Mesenchymal stem cell (in vitro differentiated cells and primary cell): ENCODE results near the gene NSG2.

Experiments
- DNase-seq: peaks from one replicate; pipeline ENCODE4 v3.0.0-alpha.2; 2013
- H2AFZ ChIP-seq: one replicate; pipeline ENCODE4 v1.6.1; 2013; ENCODE audit warnings: low read depth, mild to moderate bottlenecking, control low read depth, inconsistent platforms, low read length, moderate library complexity
- H2AK5ac ChIP-seq: 2 replicates; pipeline ENCODE4 v1.6.1; 2013; ENCODE audit warnings: low read length, moderate library complexity, mild to moderate bottlenecking, inconsistent platforms; ENCODE audit not compliant: severe bottlenecking
- H2BK120ac ChIP-seq: one replicate; pipeline ENCODE4 v1.6.1; 2013; ENCODE audit warnings: low read depth, mild to moderate bottlenecking, inconsistent platforms, low read length, moderate library complexity
- H2BK12ac ChIP-seq, 2 experiments: one replicate each; pipeline ENCODE4 v1.6.1; 2013; ENCODE audit warnings: inconsistent platforms in 2 of 2, low read length in 2 of 2, mild to moderate bottlenecking in 2 of 2, moderate library complexity in 2 of 2, control low read depth in 1 of 2
- H2BK15ac ChIP-seq: one replicate; pipeline ENCODE4 v1.6.1; 2013; ENCODE audit warnings: mild to moderate bottlenecking, low read depth, inconsistent platforms; ENCODE audit not compliant: poor library complexity, severe bottlenecking
- H2BK5ac ChIP-seq: 2 replicates; pipeline ENCODE4 v1.6.1; 2013; ENCODE audit warnings: low read depth, mild to moderate bottlenecking, low read length, control low read depth, inconsistent platforms; ENCODE audit not compliant: poor library complexity, severe bottlenecking
- H3K14ac ChIP-seq, 2 experiments: one replicate each; pipeline ENCODE4 v1.6.1; 2013; ENCODE audit warnings: inconsistent platforms in 2 of 2, low read length in 2 of 2, control low read depth in 1 of 2, mild to moderate bottlenecking in 1 of 2, moderate library complexity in 1 of 2
- H3K18ac ChIP-seq, 2 experiments: one replicate each; pipeline ENCODE4 v1.6.1; 2013; ENCODE audit warnings: inconsistent platforms in 2 of 2, low read length in 2 of 2, control low read depth in 1 of 2, low read depth in 1 of 2, mild to moderate bottlenecking in 1 of 2
- H3K23ac ChIP-seq, 2 experiments: one replicate each; pipeline ENCODE4 v1.6.1; 2013; ENCODE audit warnings: inconsistent platforms in 2 of 2, low read length in 2 of 2, mild to moderate bottlenecking in 2 of 2, moderate library complexity in 2 of 2, control low read depth in 1 of 2
- H3K27ac ChIP-seq: 2 replicates; pipeline ENCODE4 v1.5.1; 2013; ENCODE audit warnings: mild to moderate bottlenecking, moderate library complexity, low read length, control low read depth, inconsistent platforms; ENCODE audit not compliant: poor library complexity, severe bottlenecking
- H3K27me3 ChIP-seq, 2 experiments: 2 replicates each; pipeline versions ENCODE4 v1.6.1 to v1.7.0; 2013; ENCODE audit warnings: low read length in 2 of 2, mild to moderate bottlenecking in 2 of 2, moderate library complexity in 2 of 2, control low read depth in 1 of 2, inconsistent platforms in 1 of 2; ENCODE audit not compliant: control insufficient read depth in 1 of 2, insufficient read depth in 1 of 2
- H3K36me3 ChIP-seq, 2 experiments: 2 replicates each; pipeline versions ENCODE4 v1.6.1 to v1.7.0; 2013; ENCODE audit warnings: low read length in 2 of 2, control low read depth in 1 of 2, inconsistent platforms in 1 of 2, low read depth in 1 of 2, mild to moderate bottlenecking in 1 of 2; ENCODE audit not compliant: insufficient read depth in 2 of 2, control insufficient read depth in 1 of 2
- H3K4ac ChIP-seq, 2 experiments: one replicate each; pipeline ENCODE4 v1.6.1; 2013; ENCODE audit warnings: inconsistent platforms in 2 of 2, low read length in 2 of 2, mild to moderate bottlenecking in 2 of 2, moderate library complexity in 2 of 2, control low read depth in 1 of 2, low read depth in 1 of 2
- H3K4me1 ChIP-seq: 2 replicates; pipeline ENCODE4 v1.6.1; 2013; ENCODE audit warnings: low read depth, low read length, control low read depth; ENCODE audit not compliant: control insufficient read depth, insufficient read depth
- H3K4me2 ChIP-seq: 2 replicates; pipeline ENCODE4 v1.6.1; 2013; ENCODE audit warnings: low read length, mild to moderate bottlenecking, inconsistent platforms; ENCODE audit not compliant: poor library complexity, severe bottlenecking
- H3K4me3 ChIP-seq, 2 experiments: 2 replicates each; pipeline versions ENCODE4 v1.5.1 to v1.7.0; 2013; ENCODE audit warnings: low read length in 2 of 2, mild to moderate bottlenecking in 2 of 2, control low read depth in 1 of 2, low read depth in 1 of 2; ENCODE audit not compliant: insufficient read depth in 1 of 2
- H3K79me1 ChIP-seq: replicated peaks from 2 replicates; pipeline ENCODE4 v1.6.1; 2013; ENCODE audit warnings: mild to moderate bottlenecking, control low read depth, low read length, inconsistent platforms; ENCODE audit not compliant: poor library complexity, severe bottlenecking
- H3K9ac ChIP-seq: 2 replicates; pipeline ENCODE4 v1.7.0; 2013; ENCODE audit warnings: mild to moderate bottlenecking, low read length, moderate library complexity
- H3K9me3 ChIP-seq: 2 replicates; pipeline ENCODE4 v1.7.0; 2013; ENCODE audit warnings: mild to moderate bottlenecking, low read length; ENCODE audit not compliant: control insufficient read depth
- H4K8ac ChIP-seq: one replicate; pipeline ENCODE4 v1.6.1; 2013; ENCODE audit warnings: inconsistent platforms, mild to moderate bottlenecking, low read length, moderate library complexity
- H4K91ac ChIP-seq: one replicate; pipeline ENCODE4 v1.6.1; 2013; ENCODE audit warnings: mild to moderate bottlenecking, low read length, inconsistent platforms
- WGBS: methylation state at CpG from one replicate; pipeline ENCODE4 v1.1.7; 2013; ENCODE audit warnings: mixed read lengths; 5-methylcytosine and 5-hydroxymethylcytosine counted together

Gene NSG2

GRCh38 chr5:174003795-174004194, 41.7 kb upstream of the NSG2 start:
- Histone ChIP-seq H2BK5ac (no peak overlapping the region), H3K4me3 (no peak overlapping the region), H4K91ac (no peak overlapping the region), H3K36me3 (no peaks in the 10 kb centered on the region), H2AK5ac (no peak overlapping the region), H3K79me1 (no peaks in the 10 kb centered on the region), H3K14ac (no peak overlapping the region), H3K27ac (no peak overlapping the region), H3K4me1 (no peaks in the 10 kb centered on the region), H2BK12ac (no peak overlapping the region), H3K4ac (no peak overlapping the region), H3K23ac (no peak overlapping the region), H3K4me2 (no peak overlapping the region), H3K18ac (no peak overlapping the region), H2AFZ (no peak overlapping the region), H3K27me3 (peaks cover 10 to 16% of the 10 kb centered on the region in 2 experiments), H3K9ac (no peak overlapping the region), H4K8ac (no peak overlapping the region), H2BK120ac (no peak overlapping the region), H3K9me3 (no peaks in the 10 kb centered on the region), H2BK15ac (no peak overlapping the region)
- DNase-seq = no peak

- H2BK5ac ChIP-seq = no peak overlapping the region
- no peak overlapping the region for H3K4me3 ChIP-seq
- peaks cover 3 to 9% of the 10 kb centered on the region in 2 experiments for H3K27me3 ChIP-seq
- no peak overlapping the region for H3K14ac ChIP-seq
- no peak overlapping the region for H2BK15ac ChIP-seq
- H3K4ac ChIP-seq = no peak overlapping the region
- DNase-seq = no peak
- no peaks in the 10 kb centered on the region for H3K79me1 ChIP-seq
- H3K27ac ChIP-seq = no peak overlapping the region
- no peak overlapping the region for H3K4me2 ChIP-seq
- H2AK5ac ChIP-seq = no peak overlapping the region
- H2AFZ ChIP-seq = no peak overlapping the region
- H3K36me3 ChIP-seq = no peaks in the 10 kb centered on the region
- H3K23ac ChIP-seq = no peak overlapping the region
- no peaks in the 10 kb centered on the region for H3K4me1 ChIP-seq
- H2BK120ac ChIP-seq = no peak overlapping the region
- H3K9me3 ChIP-seq = no peaks in the 10 kb centered on the region
- no peak overlapping the region for H3K18ac ChIP-seq
- H2BK12ac ChIP-seq = no peak overlapping the region
- H3K9ac ChIP-seq = no peak overlapping the region
- no peak overlapping the region for H4K91ac ChIP-seq
- 83% methylated on average over 4 of the region's 5 CpGs for WGBS
- no peak overlapping the region for H4K8ac ChIP-seq
Observed at GRCh38 chr5:174008922-174009321, 36.6 kb upstream of the NSG2 start.

GRCh38 chr5:174010365-174010764, 35.1 kb upstream of the NSG2 start:
- Histone ChIP-seq H2AFZ (no peak overlapping the region), H2AK5ac (no peak overlapping the region), H3K14ac (no peak overlapping the region), H3K9me3 (no peaks in the 10 kb centered on the region), H2BK120ac (no peak overlapping the region), H2BK12ac (no peak overlapping the region), H3K79me1 (no peaks in the 10 kb centered on the region), H3K4me1 (no peaks in the 10 kb centered on the region), H3K23ac (no peak overlapping the region), H3K27me3 (peaks cover 3 to 9% of the 10 kb centered on the region in 2 experiments), H3K4me3 (no peak overlapping the region), H2BK15ac (no peak overlapping the region), H3K4ac (no peak overlapping the region), H3K4me2 (no peak overlapping the region), H2BK5ac (no peak overlapping the region), H4K91ac (no peak overlapping the region), H3K27ac (no peak overlapping the region), H3K18ac (no peak overlapping the region), H3K9ac (no peak overlapping the region), H3K36me3 (no peaks in the 10 kb centered on the region), H4K8ac (no peak overlapping the region)
- WGBS = 94% methylated on average over 1 of the region's 1 CpG
- no peak for DNase-seq

GRCh38 chr5:174011441-174011840, 34.1 kb upstream of the NSG2 start:
- Histone ChIP-seq H3K27ac (no peak overlapping the region), H3K4ac (no peak overlapping the region), H3K27me3 (peaks cover 3 to 5% of the 10 kb centered on the region in 2 experiments), H3K36me3 (no peaks in the 10 kb centered on the region), H3K18ac (no peak overlapping the region), H3K9me3 (no peaks in the 10 kb centered on the region), H2AFZ (no peak overlapping the region), H3K4me2 (no peak overlapping the region), H3K14ac (no peak overlapping the region), H2BK120ac (no peak overlapping the region), H4K8ac (no peak overlapping the region), H3K4me3 (no peak overlapping the region), H3K79me1 (no peaks in the 10 kb centered on the region), H3K23ac (no peak overlapping the region), H2BK12ac (no peak overlapping the region), H4K91ac (no peak overlapping the region), H3K4me1 (no peaks in the 10 kb centered on the region), H3K9ac (no peak overlapping the region), H2BK5ac (no peak overlapping the region), H2AK5ac (no peak overlapping the region), H2BK15ac (no peak overlapping the region)
- DNase-seq = no peak
- no CpG with 5 or more reads among the region's 3 CpGs for WGBS
